HG02885 (cell line): ENCODE data around the gene BAK1.
"Not testable (repeated sequence)": the region's sequence is repeated elsewhere in the genome, so short reads cannot be mapped to it uniquely, and the experiment has no call there.

Experiments used
- ATAC-seq: cut with Tn5 transposase; IDR thresholded peaks from one replicate; pipeline ENCODE4 v1.9.1; 2021; ENCODE audit warnings: mild to moderate bottlenecking; ENCODE audit not compliant: unreplicated experiment, poor library complexity

BAK1 gene

DNA sequence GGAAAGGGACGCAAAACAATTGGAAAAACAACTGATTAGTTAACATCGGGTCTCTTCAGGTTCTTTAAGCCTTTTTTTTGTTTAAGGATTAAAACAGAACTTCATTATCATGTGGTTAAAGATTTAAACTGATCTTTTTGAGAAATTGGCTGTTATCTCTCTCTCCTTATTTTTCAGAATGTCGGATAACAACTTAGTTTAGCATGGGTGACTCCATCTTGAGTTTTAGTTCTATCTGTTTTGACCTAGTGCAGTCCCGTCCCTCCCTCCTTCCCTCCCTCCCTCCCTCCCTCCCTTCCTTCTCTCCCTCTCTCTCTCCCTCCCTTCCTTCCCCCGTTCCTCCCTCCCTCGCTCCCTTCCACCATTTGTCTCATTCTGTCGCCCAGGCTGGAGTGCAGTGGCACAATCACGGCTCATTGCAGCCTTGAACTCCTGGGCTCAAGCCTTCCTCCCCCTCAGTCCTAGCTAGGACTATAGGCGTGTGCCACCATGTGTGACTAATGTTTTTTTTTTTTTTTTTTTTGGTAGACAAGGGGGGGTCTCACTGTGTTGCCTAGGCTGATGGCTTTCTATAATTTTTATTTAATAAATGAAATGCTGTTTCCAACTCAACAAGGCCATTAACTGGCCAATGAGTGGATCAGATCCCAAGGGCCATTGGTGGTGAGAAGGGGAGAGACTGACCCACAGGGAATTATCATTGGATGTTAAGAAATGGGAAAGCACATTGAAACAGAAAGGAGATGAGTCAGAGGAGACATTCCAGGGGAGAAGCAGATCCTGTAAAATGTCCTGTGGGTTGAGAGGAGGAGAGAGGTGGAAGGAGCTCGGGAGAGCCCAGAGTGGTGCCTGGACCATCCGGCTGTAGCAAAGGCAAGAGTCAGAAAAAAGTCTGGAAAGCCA, 13.6 kb downstream of the BAK1 start:
- ATAC-seq: no peak

- ATAC-seq: no peak
Measured at GRCh38 chr6:33558801-33559200, 21.3 kb downstream of the BAK1 start.

- ATAC-seq: no peak
Measured at GRCh38 chr6:33557376-33557775, 22.7 kb downstream of the BAK1 start.

DNA sequence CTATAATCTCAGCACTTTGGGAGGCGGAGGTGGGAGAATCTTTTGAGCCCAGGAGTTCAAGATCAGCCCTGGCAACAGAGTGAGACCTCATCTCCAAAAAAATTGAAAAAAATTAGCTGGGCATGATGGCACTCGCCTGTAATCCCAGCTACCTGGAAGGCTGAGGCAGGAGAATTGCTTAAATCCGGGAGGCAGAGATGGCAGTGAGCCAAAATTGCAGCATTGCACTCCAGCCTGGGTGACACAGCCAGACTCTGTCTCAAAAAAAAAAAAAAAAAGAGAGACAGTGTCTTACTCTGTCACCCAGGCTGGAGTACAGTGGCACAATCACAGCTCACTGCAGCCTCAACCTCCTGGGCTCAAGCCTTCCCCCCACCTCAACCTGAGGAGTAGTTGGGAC, 27.2 kb downstream of the BAK1 start:
- not testable (repeated sequence) for ATAC-seq

- no peak for ATAC-seq
Measured at GRCh38 chr6:33552252-33552651, 27.8 kb downstream of the BAK1 start.

GRCh38 chr6:33551538-33551937, 28.5 kb downstream of the BAK1 start:
- ATAC-seq: no peak

- ATAC-seq: no peak
Measured at GRCh38 chr6:33549896-33550295, 30.2 kb downstream of the BAK1 start.

DNA sequence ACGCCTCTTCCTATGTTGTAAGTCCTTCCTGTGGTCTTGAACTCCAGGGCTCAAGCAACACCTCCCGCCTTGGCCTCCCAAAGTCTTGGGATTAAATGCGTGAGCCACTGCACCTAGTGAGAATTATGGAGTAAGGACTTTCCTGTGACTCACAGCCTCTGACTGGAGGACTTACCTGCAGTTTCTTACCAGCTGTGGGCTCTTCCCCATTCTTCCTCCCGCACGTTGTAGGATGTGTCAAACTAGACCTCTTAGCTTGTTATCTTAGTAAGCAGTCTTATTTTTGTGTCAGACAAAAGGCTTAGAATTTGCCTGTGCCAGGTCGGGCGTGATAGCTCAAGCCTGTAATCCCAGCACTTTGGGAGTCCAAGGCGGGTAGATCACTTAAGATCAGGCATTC, 30.9 kb downstream of the BAK1 start:
- ATAC-seq: no peak

DNA sequence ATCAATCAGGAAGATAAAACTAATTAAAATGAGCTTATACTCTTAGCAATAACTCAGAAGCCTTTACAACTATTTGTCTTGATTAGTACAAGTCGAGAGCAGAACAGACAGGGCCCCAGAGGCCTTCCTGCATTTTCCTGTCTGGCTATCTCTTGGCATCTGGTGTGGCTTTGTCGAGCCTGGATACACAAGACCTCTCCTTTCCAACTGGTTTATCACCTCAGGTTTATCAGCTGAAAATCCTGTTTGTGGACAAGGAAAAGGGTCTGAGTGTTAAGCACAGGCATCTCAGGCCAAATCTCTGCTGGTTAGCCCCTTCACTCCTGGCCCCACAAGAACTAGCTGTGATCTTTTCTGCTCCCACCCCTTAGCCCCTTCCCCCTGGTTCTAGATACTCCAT, 32.6 kb downstream of the BAK1 start:
- ATAC-seq: no peak

DNA sequence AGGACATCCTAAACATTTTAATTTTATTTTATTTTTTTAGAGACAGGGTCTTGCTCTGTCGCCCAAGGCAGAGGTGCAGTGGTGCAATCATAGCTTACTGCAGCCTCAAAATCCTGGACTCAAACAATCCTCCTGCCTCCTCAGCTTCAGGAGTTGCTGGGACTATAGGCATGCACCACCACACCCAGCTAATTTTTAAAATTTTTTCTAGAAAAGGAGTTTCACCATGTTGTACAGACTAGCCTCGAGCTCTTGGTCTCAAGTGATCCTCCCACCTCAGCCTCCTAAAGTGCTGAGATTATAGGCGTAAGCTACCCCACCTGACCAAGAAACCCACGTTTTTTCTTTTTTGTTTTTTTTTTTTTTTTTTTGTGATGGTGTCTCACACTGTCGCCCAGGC, 33.3 kb downstream of the BAK1 start:
- ATAC-seq: no peak

- not testable (repeated sequence) for ATAC-seq
Measured at GRCh38 chr6:33545292-33545691, 34.8 kb downstream of the BAK1 start.

- no peak for ATAC-seq
Measured at GRCh38 chr6:33543116-33543515, 37.0 kb downstream of the BAK1 start.

DNA sequence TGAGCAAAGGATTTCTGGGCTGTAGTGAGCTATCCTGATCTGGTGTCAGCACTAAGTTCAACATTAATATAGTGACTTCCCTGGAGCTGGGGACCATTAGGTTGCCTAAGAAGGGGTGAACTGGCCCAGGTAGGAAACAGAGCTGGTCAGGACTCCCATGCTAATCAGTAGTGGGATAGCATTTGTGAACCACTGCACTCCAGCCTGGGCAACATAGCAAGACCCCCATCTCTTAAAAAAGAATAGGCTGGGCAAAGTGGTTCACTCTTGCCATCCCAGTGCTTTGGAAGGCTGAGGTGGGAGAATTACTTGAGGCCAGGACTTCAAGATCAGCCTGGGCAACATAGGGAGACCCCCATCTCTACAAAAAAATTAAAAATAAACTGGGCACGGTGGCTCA, 39.3 kb downstream of the BAK1 start:
- ATAC-seq: no peak

DNA sequence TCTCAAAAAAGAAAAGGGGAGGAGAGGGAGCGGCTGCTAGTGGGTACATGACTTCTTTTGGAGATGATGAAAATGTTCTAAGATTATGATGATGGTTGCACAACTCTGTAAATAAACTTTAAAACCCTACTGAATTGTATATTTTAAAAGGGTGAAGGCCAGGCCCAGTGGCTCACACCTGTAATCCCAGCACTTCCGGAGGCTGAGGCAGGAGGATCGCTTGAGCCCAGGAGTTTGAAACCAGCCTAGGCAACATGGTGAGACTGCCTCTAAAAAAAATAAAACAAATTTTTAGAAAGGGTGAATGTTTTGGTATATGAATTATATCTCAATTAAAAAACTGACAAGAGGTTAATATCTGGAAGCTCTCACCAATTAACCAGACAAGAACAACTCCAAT, 45.4 kb downstream of the BAK1 start:
- no peak for ATAC-seq

- not testable (repeated sequence) for ATAC-seq
Measured at GRCh38 chr6:33533163-33533869, 46.8 kb downstream of the BAK1 start.

- ATAC-seq: not testable (repeated sequence)
Measured at GRCh38 chr6:33532431-33532830, 47.6 kb downstream of the BAK1 start.

DNA sequence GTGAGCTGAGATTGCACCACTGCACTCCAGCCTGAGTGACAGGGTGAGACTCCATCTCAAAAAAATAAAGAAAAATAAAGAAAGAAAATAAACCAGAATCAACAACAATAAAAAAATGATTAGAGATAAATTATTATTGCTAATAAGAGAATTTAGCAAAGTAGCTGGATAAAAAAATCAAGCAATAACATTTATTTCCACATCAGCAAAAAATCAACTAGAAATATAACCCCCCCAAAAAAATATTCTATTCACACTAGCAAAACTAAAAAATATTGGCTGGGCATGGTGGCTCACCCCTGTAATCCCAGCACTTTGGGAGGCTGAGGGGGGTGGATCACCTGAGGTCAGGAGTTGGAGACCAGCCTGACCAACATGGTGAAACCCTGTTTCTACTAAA, 49.5 kb downstream of the BAK1 start:
- not testable (repeated sequence) for ATAC-seq
